GM19452 (cell line): ENCODE results near the gene CD2.

Experiments used
- ATAC-seq: cut with Tn5 transposase; IDR thresholded peaks from one replicate; pipeline ENCODE4 v1.9.1; 2021; ENCODE audit not compliant: unreplicated experiment

The CD2 gene

GRCh38 chr1:116754198-116754977 is at the start of gene CD2:
TSS of gene CD2 (plus strand) at chr1:116754430. CDS start at chr1:116754493, 63 bp downstream.
- ATAC-seq = no peak

DNA sequence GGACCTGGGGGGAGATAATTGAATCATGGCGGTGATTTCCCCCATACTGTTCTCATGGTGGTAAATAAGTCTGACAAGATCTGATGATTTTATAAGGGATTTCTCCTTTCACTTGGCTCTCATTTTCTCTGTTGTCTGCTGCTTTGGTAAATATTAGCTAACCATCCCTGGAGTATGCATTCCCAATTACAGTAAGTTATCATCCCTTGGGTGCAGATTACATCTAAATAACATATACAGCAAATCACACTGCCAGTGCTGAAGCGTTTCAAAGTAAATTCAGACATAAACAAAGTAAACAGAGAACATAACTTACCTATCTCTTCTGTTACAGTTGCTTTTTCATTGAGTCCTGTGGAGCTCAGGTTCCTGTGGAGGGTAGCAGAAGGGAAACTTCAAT is 48.1 kb upstream of the CD2 start:
- no peak for ATAC-seq

DNA sequence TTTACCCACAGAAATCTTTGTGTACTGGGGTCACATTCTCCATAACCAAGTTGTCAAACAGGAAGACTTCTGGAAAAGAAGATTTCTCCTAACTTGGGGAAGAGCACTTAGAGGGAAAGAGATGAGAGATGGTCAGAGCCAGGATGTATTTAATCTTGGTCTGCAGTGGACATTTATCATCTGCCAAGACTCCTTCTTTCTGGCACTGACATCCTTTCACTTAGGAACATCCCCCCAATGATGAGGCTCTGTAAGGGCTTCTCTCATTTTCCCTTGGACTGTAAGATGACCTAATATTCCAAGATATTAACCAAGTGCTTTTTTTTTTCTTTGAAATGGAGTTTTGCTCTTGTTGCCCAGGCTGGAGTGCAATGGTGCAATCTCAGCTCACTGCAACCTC is 47.4 kb upstream of the CD2 start:
- ATAC-seq = no peak

DNA sequence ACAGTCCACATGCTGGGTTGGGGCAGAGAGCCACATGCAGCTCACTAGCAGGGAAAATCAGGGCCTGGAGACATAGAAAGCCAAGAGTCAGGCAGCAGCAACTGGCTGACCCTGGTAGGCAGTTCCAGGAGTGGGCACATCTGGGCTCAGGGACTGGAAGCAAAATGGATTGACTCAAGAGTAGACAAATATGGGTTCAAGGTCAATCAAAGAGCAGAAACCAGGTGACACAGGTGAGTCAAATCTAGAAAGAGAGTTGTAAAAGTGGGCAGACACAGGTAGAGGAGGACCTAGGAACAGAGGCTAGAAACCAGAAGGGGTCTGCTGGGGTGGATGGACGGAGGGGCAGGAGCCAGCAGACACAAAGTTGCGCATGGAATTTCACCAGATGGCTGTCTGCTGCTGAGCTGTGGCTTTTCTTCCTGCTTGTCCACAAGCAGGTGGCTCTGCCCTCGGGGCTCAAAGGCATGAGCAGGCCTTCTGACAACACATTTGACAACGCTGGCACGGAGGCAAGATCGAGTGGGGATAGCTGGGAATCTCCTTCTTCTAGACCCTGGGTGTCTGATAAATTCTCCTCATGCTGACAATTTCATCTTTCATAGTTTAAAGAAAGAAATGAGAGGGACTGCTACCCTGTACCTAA is 45.9 kb upstream of the CD2 start:
- ATAC-seq = no peak

DNA sequence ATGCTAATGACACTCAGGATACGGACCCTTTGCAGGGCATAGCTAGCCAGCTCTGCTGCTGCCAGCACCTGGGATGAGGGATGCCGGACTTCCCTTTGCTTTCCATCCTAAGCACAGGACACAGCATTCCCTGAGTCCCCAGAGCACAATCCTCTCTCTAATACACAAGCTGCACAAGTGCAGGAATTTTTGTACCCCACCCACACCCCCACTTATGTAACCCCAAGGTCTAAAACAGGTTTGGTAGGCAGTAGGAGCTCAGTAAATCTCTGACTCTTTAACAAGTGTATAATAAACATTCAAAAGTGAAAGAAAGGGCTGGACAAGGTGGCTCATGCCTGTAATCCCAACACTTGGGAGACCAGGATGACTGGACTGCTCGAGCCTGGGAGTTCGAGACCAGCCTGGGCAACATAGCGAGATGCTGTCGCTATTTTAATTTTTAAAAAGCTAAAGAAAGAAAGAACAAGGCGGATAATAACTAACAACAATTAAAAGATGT is 44.5 kb upstream of the CD2 start:
- no peak for ATAC-seq

- ATAC-seq = no peak
Observed at GRCh38 chr1:116710420-116711262, 43.6 kb upstream of the CD2 start.

DNA sequence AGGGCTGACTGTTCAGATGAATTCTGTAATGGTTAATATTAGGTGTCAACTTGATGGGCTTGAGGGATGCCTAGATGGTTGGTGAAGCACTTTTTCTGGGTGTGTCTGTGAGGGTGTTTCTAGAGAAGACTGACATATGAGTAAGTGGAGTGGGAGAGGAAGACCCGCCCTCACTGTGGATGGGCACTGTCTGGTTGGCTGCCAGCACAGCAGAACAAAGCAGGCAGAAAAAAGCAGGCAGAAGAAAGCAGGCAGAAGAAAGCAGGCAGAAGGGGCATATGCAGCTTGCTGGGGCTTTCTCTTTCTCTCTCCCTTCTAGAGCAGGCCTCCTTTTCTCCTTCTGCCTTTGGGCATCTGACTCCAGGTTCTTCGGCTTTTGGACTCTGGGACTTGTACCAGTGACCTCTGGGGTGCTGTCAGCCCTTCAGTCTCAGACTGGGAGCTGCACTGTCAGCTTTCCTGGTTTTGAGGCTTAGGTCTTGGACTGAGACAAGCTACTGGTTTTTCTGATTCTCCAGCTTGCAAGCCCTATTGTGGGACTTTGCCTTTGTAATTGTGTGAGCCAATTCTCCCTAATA is 42.9 kb upstream of the CD2 start:
- no peak for ATAC-seq

DNA sequence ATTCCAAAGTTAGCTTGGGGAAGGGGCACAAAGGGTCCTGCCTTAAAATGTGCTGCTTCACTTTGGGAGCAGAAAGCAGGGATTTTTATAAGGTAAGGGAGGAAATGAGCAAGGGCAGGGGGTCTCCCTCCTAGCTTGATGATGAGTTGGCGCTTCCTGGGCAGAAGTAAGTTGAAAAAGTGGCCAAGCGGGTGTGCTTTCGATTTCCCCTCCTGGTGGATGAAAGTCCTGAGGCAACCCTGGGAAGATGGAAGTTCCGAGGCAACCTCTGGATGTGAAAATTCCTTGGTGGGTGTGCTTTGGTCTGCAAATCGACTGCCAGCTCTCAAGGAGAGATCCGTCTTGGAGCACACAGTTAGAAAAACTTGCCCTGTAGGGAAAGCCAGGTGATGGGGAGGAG is 41.7 kb upstream of the CD2 start:
- ATAC-seq = no peak

DNA sequence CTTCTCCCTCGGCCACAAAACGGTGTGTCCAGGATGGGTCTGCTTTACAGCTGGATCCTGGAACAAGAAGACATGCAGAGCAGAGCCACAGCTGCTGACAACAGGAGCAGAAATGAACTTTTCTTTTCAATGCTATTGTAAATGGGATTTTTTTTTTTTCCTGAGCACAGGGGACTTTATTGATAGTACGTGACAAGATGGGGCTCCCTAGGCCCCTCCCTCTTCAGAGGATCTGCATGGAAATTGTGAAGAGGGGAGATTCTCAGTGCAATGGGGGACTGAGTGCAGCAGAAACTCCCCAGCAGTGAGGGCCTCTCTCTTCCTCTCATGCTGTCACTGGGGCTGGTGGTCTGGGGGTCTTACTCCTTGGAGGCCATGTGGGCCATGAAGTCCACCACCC is 40.8 kb upstream of the CD2 start:
- ATAC-seq = no peak

DNA sequence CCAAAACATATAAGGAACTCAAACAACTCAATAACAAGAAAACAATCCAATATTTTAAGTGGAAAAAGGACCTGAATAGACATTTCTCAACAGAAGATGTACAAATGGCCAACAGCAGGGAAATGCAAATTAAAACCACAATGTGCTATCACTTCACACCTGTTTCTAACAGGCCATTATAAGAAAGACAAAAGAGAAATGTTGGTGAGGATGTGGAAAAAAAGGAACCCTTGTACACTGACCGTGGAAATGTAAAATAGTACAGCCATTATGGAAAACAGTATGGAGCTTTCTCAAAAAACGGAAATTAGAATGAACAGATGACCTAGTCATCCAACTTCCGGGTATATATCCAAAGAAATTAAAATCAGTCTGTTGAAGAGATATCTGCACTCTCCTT is 37.8 kb upstream of the CD2 start:
- ATAC-seq = no peak

GRCh38 chr1:116717318-116717717 is 36.9 kb upstream of the CD2 start:
- no peak for ATAC-seq

- ATAC-seq = no peak
Observed at GRCh38 chr1:116720364-116721038, 33.7 kb upstream of the CD2 start.

DNA sequence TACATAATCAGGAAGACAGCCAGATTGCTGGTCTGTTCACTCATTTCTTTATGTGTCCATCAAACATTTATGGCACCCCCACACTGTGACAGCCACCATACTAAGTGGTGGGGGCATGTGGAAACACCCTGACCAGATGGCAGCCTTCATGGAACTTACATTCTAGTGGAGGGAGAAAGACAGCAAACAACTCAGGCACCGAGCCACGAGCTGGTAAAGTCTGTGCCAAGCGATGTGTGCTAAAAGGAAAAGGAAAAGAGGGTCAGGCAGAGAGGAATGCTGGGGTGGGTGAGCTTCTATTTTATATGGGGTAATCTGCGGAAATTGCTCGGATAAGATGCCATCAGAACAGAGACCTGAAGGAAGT is 33.2 kb upstream of the CD2 start:
- ATAC-seq = no peak

GRCh38 chr1:116721451-116722007 is 32.7 kb upstream of the CD2 start:
- no peak for ATAC-seq

GRCh38 chr1:116722016-116722838 is 32.0 kb upstream of the CD2 start:
- no peak for ATAC-seq

DNA sequence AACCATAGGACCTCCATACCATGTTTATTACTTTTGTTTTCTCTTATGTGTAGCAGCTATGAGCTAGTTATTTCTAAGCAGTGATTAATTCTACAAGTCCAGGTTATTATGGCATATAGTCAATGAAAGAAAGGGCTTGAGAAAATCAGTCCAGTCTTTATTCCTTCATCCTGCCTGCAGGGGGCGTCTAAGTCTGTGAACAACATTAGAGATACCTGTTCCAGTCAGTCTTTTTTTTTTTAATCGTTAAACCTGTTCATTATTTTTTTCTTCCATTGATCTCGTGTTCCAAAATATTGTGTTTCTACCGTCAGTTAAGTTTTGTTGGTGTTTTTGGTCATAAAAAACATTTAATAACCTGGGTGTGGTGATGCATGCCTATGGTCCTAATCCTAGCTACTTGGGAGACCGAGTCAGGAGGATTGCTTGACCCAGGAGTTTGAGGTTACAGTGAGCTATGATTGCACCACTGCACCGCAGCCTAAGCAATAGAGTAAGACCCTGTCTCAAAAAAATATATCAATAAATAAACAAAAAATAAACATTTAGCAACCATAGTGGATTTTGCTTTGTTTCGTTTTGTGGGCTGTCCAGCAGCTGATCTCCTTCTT is 29.4 kb upstream of the CD2 start:
- ATAC-seq = no peak

DNA sequence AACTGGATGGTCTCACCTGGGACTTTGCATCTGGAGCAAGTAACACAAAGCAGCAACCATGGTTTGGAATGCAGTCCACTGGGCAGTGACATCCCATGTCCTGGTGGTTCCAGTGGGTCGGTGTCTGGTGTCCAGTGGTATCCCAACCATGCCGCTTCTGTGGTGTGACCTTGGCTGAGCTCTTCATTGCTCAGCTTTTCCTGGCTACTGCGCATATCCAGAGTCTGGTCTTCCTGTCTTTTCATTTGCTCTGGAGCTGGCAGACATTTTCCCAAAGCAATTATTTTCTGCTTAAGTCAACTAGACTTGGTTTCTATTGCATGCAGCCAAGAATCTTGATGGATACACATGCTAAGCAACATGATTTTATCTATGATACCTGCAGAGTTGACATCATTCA is 28.4 kb upstream of the CD2 start:
- no peak for ATAC-seq

DNA sequence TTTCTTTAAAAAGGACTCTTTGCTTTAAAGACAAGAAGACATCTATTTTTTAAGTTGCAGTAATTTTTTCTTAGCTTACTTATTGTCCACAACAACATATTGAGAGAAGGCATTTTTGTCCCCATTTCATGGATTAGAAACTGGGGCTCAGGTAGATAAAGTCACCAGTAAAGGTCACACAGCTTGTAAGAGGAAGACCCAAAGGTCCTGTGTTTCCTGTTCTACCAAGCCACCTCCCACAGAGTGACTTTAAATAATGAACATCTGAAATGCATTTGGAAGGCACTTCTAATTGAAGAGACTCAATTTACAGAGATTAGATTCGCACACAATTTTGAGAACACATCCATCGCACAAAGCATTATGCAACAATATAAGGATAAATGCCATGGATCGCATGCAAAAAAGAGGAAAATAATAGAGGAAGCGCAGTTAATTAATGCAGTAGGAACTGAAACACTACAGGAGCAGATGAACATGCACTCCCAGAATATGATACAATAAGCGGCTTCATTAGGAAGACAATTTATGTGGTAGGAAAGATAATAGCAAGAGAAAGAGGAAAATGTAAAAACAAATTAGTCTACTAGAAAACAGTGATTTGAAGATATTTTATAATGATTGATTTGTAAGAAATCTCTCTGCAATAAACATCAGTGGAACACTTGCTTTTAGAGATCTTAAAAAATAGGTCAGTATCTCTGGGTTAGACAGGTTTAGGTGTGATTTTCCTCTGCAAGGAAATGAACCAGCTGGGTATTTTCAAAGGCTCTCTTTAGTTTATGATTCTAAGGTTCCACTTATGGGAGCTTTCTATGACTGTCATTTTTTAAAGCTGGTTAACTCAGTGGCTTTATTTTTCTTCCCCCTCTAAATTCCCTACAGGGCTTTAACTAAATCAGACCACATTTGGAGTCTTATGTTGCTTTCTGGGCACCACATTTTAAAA is 27.1 kb upstream of the CD2 start:
- ATAC-seq = no peak
